Left ventricle myocardium inferior (tissue), 1 donor: ENCODE measurements around the gene PSD. TPM values are rescaled to one million over a fixed set of nuclear protein-coding genes. Genes with fewer than 3 reads are reported as not detected.

Source experiments
- DNase-seq: peaks from one replicate; pipeline ENCODE4 v3.0.0-alpha.2; 2020
- H3K27ac ChIP-seq: fragments of 200-600 bp; replicated peaks from 2 replicates; pipeline ENCODE4 v1.8.0; 2021
- H3K27me3 ChIP-seq: fragments of 200-600 bp; 2 replicates; pipeline ENCODE4 v1.8.0; 2021; ENCODE audit warnings: low read depth
- H3K36me3 ChIP-seq: fragments of 200-600 bp; 2 replicates; pipeline ENCODE4 v1.8.0; 2021
- H3K4me1 ChIP-seq: fragments of 200-600 bp; 2 replicates; pipeline ENCODE4 v1.8.0; 2021
- H3K4me3 ChIP-seq: fragments of 200-600 bp; 2 replicates; pipeline ENCODE4 v1.8.0; 2021; ENCODE audit warnings: mild to moderate bottlenecking, moderate library complexity
- H3K9me3 ChIP-seq: fragments of 200-600 bp; replicated peaks from 2 replicates; pipeline ENCODE4 v1.8.0; 2021
- intact Hi-C: fragments of 100-400 bp; cut with micrococcal nuclease; formaldehyde crosslinking; loops from one replicate; pipeline ENCODE4 v1.11.0; 2022
- total RNA-seq: library from RNA; stranded (reverse); fragmentation: NEBNext Ultra II Directional; extraction: Animal tissue kit (Norgen Biotek cat#: 25700); gene quantifications from one replicate; pipeline ENCODE4 v1.2.1, GENCODE V29; 2021
- TF ChIP-seq, protein P1 (sequence below): fragments of 200-600 bp; IDR thresholded peaks from 2 replicates; pipeline ENCODE4 v1.8.0; 2021; ENCODE audit warnings: antibody characterized with exemption, mild to moderate bottlenecking, borderline replicate concordance
- donor health status: DM: no; HTN: yes; CAD: no; lungs with severe emphysema.

PSD gene
- total RNA-seq, 1 donor from 2014 or later = 0.93 TPM

GRCh38 chr10:102425444-102425843 is 6.9 kb upstream of the PSD start:
- TF ChIP-seq, protein P1, sequence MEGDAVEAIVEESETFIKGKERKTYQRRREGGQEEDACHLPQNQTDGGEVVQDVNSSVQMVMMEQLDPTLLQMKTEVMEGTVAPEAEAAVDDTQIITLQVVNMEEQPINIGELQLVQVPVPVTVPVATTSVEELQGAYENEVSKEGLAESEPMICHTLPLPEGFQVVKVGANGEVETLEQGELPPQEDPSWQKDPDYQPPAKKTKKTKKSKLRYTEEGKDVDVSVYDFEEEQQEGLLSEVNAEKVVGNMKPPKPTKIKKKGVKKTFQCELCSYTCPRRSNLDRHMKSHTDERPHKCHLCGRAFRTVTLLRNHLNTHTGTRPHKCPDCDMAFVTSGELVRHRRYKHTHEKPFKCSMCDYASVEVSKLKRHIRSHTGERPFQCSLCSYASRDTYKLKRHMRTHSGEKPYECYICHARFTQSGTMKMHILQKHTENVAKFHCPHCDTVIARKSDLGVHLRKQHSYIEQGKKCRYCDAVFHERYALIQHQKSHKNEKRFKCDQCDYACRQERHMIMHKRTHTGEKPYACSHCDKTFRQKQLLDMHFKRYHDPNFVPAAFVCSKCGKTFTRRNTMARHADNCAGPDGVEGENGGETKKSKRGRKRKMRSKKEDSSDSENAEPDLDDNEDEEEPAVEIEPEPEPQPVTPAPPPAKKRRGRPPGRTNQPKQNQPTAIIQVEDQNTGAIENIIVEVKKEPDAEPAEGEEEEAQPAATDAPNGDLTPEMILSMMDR = no peak
- H3K27ac ChIP-seq = no peak overlapping the region
- peaks cover 20% of the 10 kb centered on the region for H3K36me3 ChIP-seq
- H3K4me3 ChIP-seq = no peak overlapping the region
- H3K27me3 ChIP-seq = no peaks in the 10 kb centered on the region
- intact Hi-C loops = no loop called here
- no peaks in the 10 kb centered on the region for H3K9me3 ChIP-seq
- no peak for DNase-seq
- H3K4me1 ChIP-seq = peaks cover 37% of the 10 kb centered on the region

DNA sequence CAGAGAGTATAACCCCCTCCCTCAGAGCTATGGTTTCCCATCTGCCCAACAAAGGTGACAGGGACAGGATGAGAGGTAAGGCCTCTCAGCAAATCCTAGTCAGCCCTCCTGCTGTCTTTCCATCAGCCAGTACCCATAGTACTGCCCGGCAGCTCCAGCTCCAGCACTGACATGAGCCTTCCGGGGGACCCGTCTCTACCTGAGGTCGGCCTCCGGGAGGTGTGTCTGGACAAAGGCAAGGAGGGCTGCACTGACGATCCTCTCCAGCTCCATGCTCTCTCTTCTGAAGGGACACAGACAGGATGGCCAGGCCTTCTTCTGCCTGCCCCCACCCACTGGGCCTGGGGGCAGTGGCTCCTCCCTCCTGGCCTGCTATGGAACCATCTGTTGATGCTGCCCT is 6.3 kb upstream of the PSD start:
- Histone ChIP-seq H3K36me3 (peaks cover 20% of the 10 kb centered on the region), H3K27me3 (no peaks in the 10 kb centered on the region), H3K27ac (no peak overlapping the region), H3K4me1 (peaks cover 42% of the 10 kb centered on the region), H3K9me3 (no peaks in the 10 kb centered on the region), H3K4me3 (no peak overlapping the region)
- TF ChIP-seq, protein P1 = no peak
- intact Hi-C loops = no loop called here
- no peak for DNase-seq

GRCh38 chr10:102424145-102424544 is 5.6 kb upstream of the PSD start:
- Histone ChIP-seq H3K27me3 (peaks cover 2% of the 10 kb centered on the region), H3K36me3 (peaks cover 20% of the 10 kb centered on the region), H3K4me3 (no peak overlapping the region), H3K9me3 (no peaks in the 10 kb centered on the region), H3K27ac (no peak overlapping the region), H3K4me1 (peaks cover 50% of the 10 kb centered on the region)
- intact Hi-C loops = no loop called here
- TF ChIP-seq, protein P1 = no peak
- DNase-seq = no peak

DNA sequence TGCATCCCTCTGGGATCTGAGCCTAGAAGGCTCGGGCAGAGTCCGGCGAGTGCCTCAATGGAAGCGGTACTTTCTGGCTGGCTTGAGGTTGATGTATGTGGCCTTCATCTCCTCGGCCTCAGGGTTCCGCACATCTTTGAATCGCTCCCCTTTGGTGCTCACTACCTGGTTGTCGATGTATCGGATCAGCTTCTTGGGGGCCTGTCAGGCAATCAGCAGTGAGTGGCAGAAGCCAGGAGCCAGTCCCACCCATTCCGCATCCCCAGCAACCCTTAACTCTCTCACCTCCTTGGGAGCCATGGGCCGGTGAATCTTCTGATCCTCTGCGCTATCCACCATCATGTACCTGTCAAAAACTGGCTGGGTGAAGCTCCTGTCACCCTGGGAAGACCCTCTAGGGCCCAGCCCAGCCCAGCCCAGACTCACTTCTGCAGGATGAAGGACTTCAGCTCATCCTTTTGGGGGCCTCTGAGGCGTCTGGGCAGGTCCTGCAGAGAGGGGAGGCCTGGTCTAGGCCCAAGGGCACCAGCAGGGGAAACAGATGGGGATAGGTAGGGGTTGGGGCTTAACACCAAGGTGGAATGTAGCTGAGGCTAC is 4.9 kb upstream of the PSD start:
- Histone ChIP-seq H3K27me3 (peaks cover 8% of the 10 kb centered on the region), H3K9me3 (no peaks in the 10 kb centered on the region), H3K27ac (peak overlapping the region; percentile 95), H3K4me3 (peak overlapping the region; percentile 82), H3K4me1 (peaks cover 53% of the 10 kb centered on the region), H3K36me3 (peaks cover 20% of the 10 kb centered on the region)
- intact Hi-C loops = no loop called here
- TF ChIP-seq, protein P1 = no peak
- no peak for DNase-seq

DNA sequence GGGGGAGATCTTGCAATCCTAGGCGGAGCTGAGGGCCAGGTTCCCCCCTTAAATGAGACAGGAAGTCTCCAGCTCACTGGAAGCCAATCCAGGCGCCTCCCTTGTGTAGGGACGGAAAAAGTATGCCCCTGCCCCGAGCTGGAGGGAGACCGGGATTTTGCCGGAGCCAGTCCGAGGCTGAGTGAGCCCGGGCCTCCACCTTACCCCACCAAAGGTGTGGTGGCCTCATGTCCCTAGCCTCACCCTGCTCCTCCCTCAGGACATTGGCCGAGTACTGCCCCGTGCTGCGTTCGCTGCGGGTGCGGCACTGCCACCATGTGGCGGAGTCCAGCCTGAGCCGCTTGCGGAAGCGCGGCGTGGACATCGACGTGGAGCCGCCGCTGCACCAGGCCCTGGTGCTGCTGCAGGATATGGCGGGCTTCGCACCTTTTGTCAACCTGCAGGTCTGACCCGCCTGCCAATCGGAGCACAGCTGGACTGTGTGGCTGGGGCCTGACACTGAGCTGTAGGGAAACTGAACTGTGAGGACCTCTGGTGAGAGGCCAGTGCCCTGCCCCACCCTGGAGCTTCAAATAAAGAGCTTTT is 4.1 kb upstream of the PSD start:
- intact Hi-C loops = no loop called here
- no peaks in the 10 kb centered on the region for H3K9me3 ChIP-seq
- peak overlapping the region; percentile 95 for H3K27ac ChIP-seq
- peaks cover 17% of the 10 kb centered on the region for H3K27me3 ChIP-seq
- peaks cover 20% of the 10 kb centered on the region for H3K36me3 ChIP-seq
- H3K4me1 ChIP-seq = peaks cover 53% of the 10 kb centered on the region
- peak; percentile 80 for DNase-seq
- peak overlapping the region; percentile 82 for H3K4me3 ChIP-seq
- TF ChIP-seq, protein P1 = peak; percentile 86
